Caco-2 (cell line): ENCODE data around the gene SIK2. TPM values are rescaled to one million over a fixed set of nuclear protein-coding genes. Genes with fewer than 3 reads are reported as not detected.
"Not testable (repeated sequence)": the region's sequence is repeated elsewhere in the genome, so short reads cannot be mapped to it uniquely, and the experiment has no call there.

Experiments used
- BruUV-seq: library from RNA; stranded (reverse); fragments of 400-500 nt; replicated peaks from 2 replicates; lab custom pipeline; 2021; lab: Mats Ljungman, UMichigan
- CTCF ChIA-PET: fragments of 300-600 bp; sonication (Branson Sonifier 250); formaldehyde crosslinking; loops from one replicate; lab custom pipeline; 2022; ENCODE audit warnings: antibody characterized with exemption; lab: Charles Lee
- POLR2A ChIA-PET: fragments of 300-600 bp; sonication (Branson Sonifier 250); formaldehyde crosslinking; loops from one replicate; lab custom pipeline; 2022; ENCODE audit warnings: antibody characterized with exemption; lab: Charles Lee
- DNase-seq, 2 experiments: peaks; one replicate each; pipeline versions ENCODE4 v3.0.0 to v3.0.0-alpha.2; 2020 to 2022
- H3K27me3 ChIP-seq: replicated peaks from 2 replicates; pipeline ENCODE4 v1.6.0; 2011; ENCODE audit warnings: low read length; ENCODE audit not compliant: control insufficient read depth, insufficient read depth
- H3K36me3 ChIP-seq: 2 replicates; pipeline ENCODE4 v1.5.1; 2011; ENCODE audit warnings: low read length; ENCODE audit not compliant: control insufficient read depth, insufficient read depth
- H3K4me1 ChIP-seq: fragments of 250-450 bp; sonication (Bioruptor Pico); 2 replicates; pipeline ENCODE4 v1.5.1; 2020; ENCODE audit warnings: mild to moderate bottlenecking
- H3K4me3 ChIP-seq: 2 replicates; pipeline ENCODE4 v1.5.1; 2011; ENCODE audit warnings: low read depth, mild to moderate bottlenecking, control low read depth, low read length
- H3K9me3 ChIP-seq: fragments of 250-450 bp; sonication (Bioruptor Pico); 2 replicates; pipeline ENCODE4 v1.5.1; 2020; ENCODE audit warnings: mild to moderate bottlenecking, moderate library complexity
- H3K27ac Mint-ChIP-seq: one replicate; pipeline ENCODE4 v1.8.0; 2022; ENCODE audit warnings: mixed read lengths; ENCODE audit not compliant: unreplicated experiment
- H3K27me3 Mint-ChIP-seq: one replicate; pipeline ENCODE4 v1.8.0; 2022; ENCODE audit warnings: mixed read lengths; ENCODE audit not compliant: insufficient read depth, unreplicated experiment
- H3K36me3 Mint-ChIP-seq: one replicate; pipeline ENCODE4 v1.8.0; 2022; ENCODE audit warnings: mild to moderate bottlenecking, mixed read lengths; ENCODE audit not compliant: insufficient read depth, unreplicated experiment
- H3K4me1 Mint-ChIP-seq: one replicate; pipeline ENCODE4 v1.8.0; 2022; ENCODE audit warnings: low read depth, mixed read lengths; ENCODE audit not compliant: unreplicated experiment
- H3K4me3 Mint-ChIP-seq: one replicate; pipeline ENCODE4 v1.8.0; 2022; ENCODE audit warnings: mild to moderate bottlenecking, moderate library complexity, mixed read lengths; ENCODE audit not compliant: unreplicated experiment
- H3K9me3 Mint-ChIP-seq: one replicate; pipeline ENCODE4 v1.8.0; 2022; ENCODE audit warnings: mixed read lengths; ENCODE audit not compliant: unreplicated experiment
- CTCF ChIP-seq, 2 experiments: fragments of 200-600 bp in 1 of 2; IDR thresholded peaks; 1 replicate in 1 of 2; 2 replicates in 1 of 2; pipeline versions ENCODE4 v1.5.1 to v1.8.0; 2011 to 2022; ENCODE audit warnings: antibody characterized with exemption in 1 of 2, control low read depth in 1 of 2, inconsistent platforms in 1 of 2, low read depth in 1 of 2, low read length in 1 of 2, mild to moderate bottlenecking in 1 of 2, moderate library complexity in 1 of 2; ENCODE audit not compliant: insufficient read depth in 1 of 2, severe bottlenecking in 1 of 2, unreplicated experiment in 1 of 2
- intact Hi-C: fragments of 100-400 bp; cut with micrococcal nuclease; formaldehyde crosslinking; loops from one replicate; pipeline ENCODE4 v1.10.0; 2022; ENCODE audit not compliant: unreplicated experiment
- total RNA-seq: library from RNA; stranded (reverse); gene quantifications from 2 replicates; pipeline ENCODE4 v1.2.3, GENCODE V29; 2022

Gene SIK2
- total RNA-seq, 1 experiment from 2014 or later, result 40.2 TPM

- no peaks in the 10 kb centered on the region for H3K4me1 ChIP-seq
- H3K4me3 ChIP-seq, result no peak overlapping the region
- no TSS peak for BruUV-seq
- no peaks in the 10 kb centered on the region for H3K36me3 ChIP-seq
- H3K27me3 ChIP-seq, result no peaks in the 10 kb centered on the region
- intact Hi-C loops, result no loop called here
- CTCF ChIA-PET, result no interaction called here
- Mint-ChIP-seq H3K27ac (no peak overlapping the region), H3K36me3 (peaks cover 7% of the 10 kb centered on the region), H3K27me3 (no peaks in the 10 kb centered on the region), H3K4me1 (peaks cover 21% of the 10 kb centered on the region), H3K4me3 (no peak overlapping the region), H3K9me3 (peaks cover under 1% of the 10 kb centered on the region)
- DNase-seq, result no peak
- no peak for TF ChIP-seq CTCF (IDR thresholded peaks at IDR 0.05; ENCODE audit: insufficient read depth in 1 of 2, low read depth in 1 of 2, low read length in 1 of 2, severe bottlenecking in 1 of 2, unreplicated experiment in 1 of 2)
- H3K9me3 ChIP-seq, result no peaks in the 10 kb centered on the region
- POLR2A ChIA-PET, result no interaction called here
Observed at GRCh38 chr11:111652184-111652583, 49.9 kb downstream of the SIK2 start.

- POLR2A ChIA-PET, result interaction anchor here (0.5 kb wide), 1 partner anchor 203 kb away, joined by 3 read pairs; no protein-coding TSS in a partner anchor
- BruUV-seq, result no TSS peak
- intact Hi-C loops, result no loop called here
- no peaks in the 10 kb centered on the region for H3K9me3 ChIP-seq
- no peaks in the 10 kb centered on the region for H3K36me3 ChIP-seq
- peaks cover 10% of the 10 kb centered on the region for H3K9me3 Mint-ChIP-seq
- no peak overlapping the region for H3K27ac Mint-ChIP-seq
- peaks cover 19% of the 10 kb centered on the region for H3K36me3 Mint-ChIP-seq
- no peaks in the 10 kb centered on the region for H3K27me3 Mint-ChIP-seq
- no peak for TF ChIP-seq CTCF (IDR thresholded peaks at IDR 0.05; ENCODE audit: insufficient read depth in 1 of 2, low read depth in 1 of 2, low read length in 1 of 2, severe bottlenecking in 1 of 2, unreplicated experiment in 1 of 2)
- H3K27me3 ChIP-seq, result no peaks in the 10 kb centered on the region
- H3K4me3 Mint-ChIP-seq, result no peak overlapping the region
- H3K4me1 ChIP-seq, result no peaks in the 10 kb centered on the region
- DNase-seq, result no peak
- H3K4me1 Mint-ChIP-seq, result peaks cover 21% of the 10 kb centered on the region
- CTCF ChIA-PET, result no interaction called here
- H3K4me3 ChIP-seq, result no peak overlapping the region
Observed at GRCh38 chr11:111654601-111655000, 52.4 kb downstream of the SIK2 start.

GRCh38 chr11:111655924-111656323 lies 53.7 kb downstream of the SIK2 start:
- DNase-seq, result no peak
- POLR2A ChIA-PET, result interaction anchor here (0.9 kb wide), 1 partner anchor 32 kb away, joined by 4 read pairs; no protein-coding TSS in a partner anchor
- intact Hi-C loops, result loop anchor here (1.0 kb wide), 1 partner anchor 28 kb away; no protein-coding TSS in a partner anchor
- H3K27ac Mint-ChIP-seq, result no peak overlapping the region
- H3K9me3 ChIP-seq, result no peaks in the 10 kb centered on the region
- no TSS peak for BruUV-seq
- no peak overlapping the region for H3K4me3 ChIP-seq
- no peak overlapping the region for H3K4me3 Mint-ChIP-seq
- no peaks in the 10 kb centered on the region for H3K27me3 Mint-ChIP-seq
- peaks cover 20% of the 10 kb centered on the region for H3K4me1 Mint-ChIP-seq
- H3K9me3 Mint-ChIP-seq, result peaks cover 10% of the 10 kb centered on the region
- TF ChIP-seq CTCF (IDR thresholded peaks at IDR 0.05; ENCODE audit: insufficient read depth in 1 of 2, low read depth in 1 of 2, low read length in 1 of 2, severe bottlenecking in 1 of 2, unreplicated experiment in 1 of 2), result no peak
- H3K4me1 ChIP-seq, result no peaks in the 10 kb centered on the region
- CTCF ChIA-PET, result interaction anchor here (1.0 kb wide), 1 partner anchor 31 kb away, joined by 3 read pairs; no protein-coding TSS in a partner anchor
- no peaks in the 10 kb centered on the region for H3K27me3 ChIP-seq
- H3K36me3 Mint-ChIP-seq, result peaks cover 19% of the 10 kb centered on the region
- H3K36me3 ChIP-seq, result no peaks in the 10 kb centered on the region

- intact Hi-C loops, H3K4me3 Mint-ChIP-seq, H3K27me3 ChIP-seq, H3K4me3 ChIP-seq, POLR2A ChIA-PET, H3K4me1 ChIP-seq, H3K27me3 Mint-ChIP-seq, H3K36me3 ChIP-seq, CTCF ChIA-PET, BruUV-seq, H3K9me3 Mint-ChIP-seq, H3K27ac Mint-ChIP-seq, H3K9me3 ChIP-seq, DNase-seq: not testable (repeated sequence)
- H3K36me3 Mint-ChIP-seq, result peaks cover 23% of the 10 kb centered on the region
- peaks cover 14% of the 10 kb centered on the region for H3K4me1 Mint-ChIP-seq
Observed at GRCh38 chr11:111657905-111658304, 55.7 kb downstream of the SIK2 start.

- H3K27me3 Mint-ChIP-seq, intact Hi-C loops, H3K27ac Mint-ChIP-seq, CTCF ChIA-PET, H3K36me3 ChIP-seq, BruUV-seq, H3K27me3 ChIP-seq, H3K9me3 Mint-ChIP-seq, H3K9me3 ChIP-seq, H3K4me1 ChIP-seq, DNase-seq, POLR2A ChIA-PET, H3K4me3 Mint-ChIP-seq, H3K4me3 ChIP-seq: not testable (repeated sequence)
- peaks cover 23% of the 10 kb centered on the region for H3K36me3 Mint-ChIP-seq
- peaks cover 10% of the 10 kb centered on the region for H3K4me1 Mint-ChIP-seq
Observed at GRCh38 chr11:111658493-111658892, 56.2 kb downstream of the SIK2 start.
